HTR-8/SVneo (cell line): ENCODE results near the gene SERPINB6.
A peak's percentile ranks its signal among the peaks of the same experiment; 100 is the strongest.

ENCODE experiments used
- DNase-seq: peaks from one replicate; pipeline ENCODE4 v3.0.0; 2011; ENCODE audit warnings: low spot score, mixed read lengths; ENCODE audit not compliant: insufficient read length
- FAIRE-seq: peaks from 2 replicates; lab custom pipeline; 2011; peaks lifted over from hg19 to GRCh38; lab: Jason Lieb, UNC

SERPINB6 gene

GRCh38 chr6:2961506-2961905, 9.9 kb downstream of the SERPINB6 start:
- DNase-seq (no peak), FAIRE-seq (no peak)

GRCh38 chr6:2960935-2961334, 10.4 kb downstream of the SERPINB6 start:
- no peak for FAIRE-seq

GRCh38 chr6:2959909-2960719, 11.3 kb downstream of the SERPINB6 start:
- DNase-seq (peak; percentile 49), FAIRE-seq (peak; percentile 65)

More at GRCh38 chr6:2960935-2961334, 10.4 kb downstream of the SERPINB6 start:
- DNase-seq = no peak

GRCh38 chr6:2958776-2959175, 12.6 kb downstream of the SERPINB6 start:
- FAIRE-seq = no peak
- DNase-seq = no peak

GRCh38 chr6:2958331-2958711, 13.0 kb downstream of the SERPINB6 start:
- no peak for DNase-seq
- no peak for FAIRE-seq

- DNase-seq = no peak
- no peak for FAIRE-seq
Measured at GRCh38 chr6:2957696-2958330, 13.6 kb downstream of the SERPINB6 start.

- no peak for FAIRE-seq
- no peak for DNase-seq
Measured at GRCh38 chr6:2956930-2957685, 14.3 kb downstream of the SERPINB6 start.

- no peak for DNase-seq
- no peak for FAIRE-seq
Measured at GRCh38 chr6:2953098-2953497, 18.3 kb downstream of the SERPINB6 start.

GRCh38 chr6:2952557-2953095, 18.7 kb downstream of the SERPINB6 start:
- peak; percentile 82 for DNase-seq
- FAIRE-seq = peak; percentile 91

GRCh38 chr6:2951728-2952127, 19.6 kb downstream of the SERPINB6 start:
- FAIRE-seq = no peak

GRCh38 chr6:2950713-2951112, 20.7 kb downstream of the SERPINB6 start:
- DNase-seq = no peak
- no peak for FAIRE-seq

More at GRCh38 chr6:2951728-2952127, 19.6 kb downstream of the SERPINB6 start:
- DNase-seq = no peak

GRCh38 chr6:2949536-2950083, 21.8 kb downstream of the SERPINB6 start:
- DNase-seq (no peak), FAIRE-seq (no peak)

- FAIRE-seq = no peak
- no peak for DNase-seq
Measured at GRCh38 chr6:2949121-2949520, 22.2 kb downstream of the SERPINB6 start.

GRCh38 chr6:2948228-2949025, 22.9 kb downstream of the SERPINB6 start:
- FAIRE-seq (no peak), DNase-seq (no peak)

GRCh38 chr6:2947445-2947844, 23.9 kb downstream of the SERPINB6 start:
- no peak for FAIRE-seq

GRCh38 chr6:2945153-2945452, 26.3 kb downstream of the SERPINB6 start:
- no peak for FAIRE-seq

More at GRCh38 chr6:2947445-2947844, 23.9 kb downstream of the SERPINB6 start:
- DNase-seq = no peak

GRCh38 chr6:2944405-2945152, 26.8 kb downstream of the SERPINB6 start:
- FAIRE-seq = no peak

More at GRCh38 chr6:2945153-2945452, 26.3 kb downstream of the SERPINB6 start:
- no peak for DNase-seq

GRCh38 chr6:2943564-2943955, 27.8 kb downstream of the SERPINB6 start:
- FAIRE-seq = no peak

More at GRCh38 chr6:2944405-2945152, 26.8 kb downstream of the SERPINB6 start:
- DNase-seq = no peak

More at GRCh38 chr6:2943564-2943955, 27.8 kb downstream of the SERPINB6 start:
- no peak for DNase-seq
